Suprapubic skin (tissue), 4 donors: ENCODE measurements around the gene SYCE3. TPM values are rescaled to one million over a fixed set of nuclear protein-coding genes. Genes with fewer than 3 reads are reported as not detected.
"Not testable (repeated sequence)": the region's sequence is repeated elsewhere in the genome, so short reads cannot be mapped to it uniquely, and the experiment has no call there.

Experiments
- DNase-seq, 2 donors: peaks; one replicate each; pipeline ENCODE4 v3.0.0-alpha.2; 2019; ENCODE audit warnings: low spot score in 2 of 2
- H3K27ac ChIP-seq: fragments of 200-600 bp; sonication (generic); one replicate; pipeline ENCODE4 v1.5.1; 2019
- H3K27me3 ChIP-seq: fragments of 200-600 bp; sonication (generic); one replicate; pipeline ENCODE4 v1.5.1; 2019
- H3K36me3 ChIP-seq: fragments of 200-600 bp; sonication (generic); one replicate; pipeline ENCODE4 v1.5.1; 2019
- H3K4me1 ChIP-seq: fragments of 200-600 bp; sonication (generic); one replicate; pipeline ENCODE4 v1.5.1; 2019
- H3K4me3 ChIP-seq: fragments of 200-600 bp; sonication (generic); one replicate; pipeline ENCODE4 v1.5.1; 2019; ENCODE audit warnings: mild to moderate bottlenecking
- H3K9me3 ChIP-seq: fragments of 200-600 bp; sonication (generic); one replicate; pipeline ENCODE4 v1.5.1; 2019
- EP300 ChIP-seq: sonication (generic); formaldehyde crosslinking; IDR thresholded peaks from one replicate; pipeline ENCODE4 v1.6.1; 2017; ENCODE audit warnings: antibody characterized with exemption
- POLR2A ChIP-seq, 2 donors: fragments of 450-650 bp; IDR thresholded peaks; one replicate each; pipeline ENCODE4 v1.6.1; 2017; ENCODE audit warnings: antibody characterized with exemption in 2 of 2, mild to moderate bottlenecking in 2 of 2, moderate library complexity in 2 of 2
- POLR2AphosphoS5 ChIP-seq, 3 donors: sonication (generic); formaldehyde crosslinking; IDR thresholded peaks; one replicate each; pipeline ENCODE4 v1.6.1; 2017; ENCODE audit warnings: antibody characterized with exemption in 3 of 3
- WGBS: methylation state at CpG from one replicate; pipeline ENCODE4 v1.1.5; 2018; 5-methylcytosine and 5-hydroxymethylcytosine counted together
- total RNA-seq, 4 donors: library from RNA; depleted of rRNA; stranded (reverse); fragments of >200 nt; gene quantifications; one replicate each; pipeline ENCODE4 v1.1.0, GENCODE V29; 2016
- TF ChIP-seq, protein P1 (sequence below), 2 donors: fragments of 200-600 bp in 1 of 2; fragments of 450-650 bp in 1 of 2; sonication (generic) in 1 of 2; IDR thresholded peaks; one replicate each; pipeline ENCODE4 v1.5.1; 2016 to 2019; ENCODE audit warnings: antibody characterized with exemption in 2 of 2, mild to moderate bottlenecking in 1 of 2, moderate library complexity in 1 of 2

Gene SYCE3
- total RNA-seq, 4 donors from 2014 or later, result not detected

DNA sequence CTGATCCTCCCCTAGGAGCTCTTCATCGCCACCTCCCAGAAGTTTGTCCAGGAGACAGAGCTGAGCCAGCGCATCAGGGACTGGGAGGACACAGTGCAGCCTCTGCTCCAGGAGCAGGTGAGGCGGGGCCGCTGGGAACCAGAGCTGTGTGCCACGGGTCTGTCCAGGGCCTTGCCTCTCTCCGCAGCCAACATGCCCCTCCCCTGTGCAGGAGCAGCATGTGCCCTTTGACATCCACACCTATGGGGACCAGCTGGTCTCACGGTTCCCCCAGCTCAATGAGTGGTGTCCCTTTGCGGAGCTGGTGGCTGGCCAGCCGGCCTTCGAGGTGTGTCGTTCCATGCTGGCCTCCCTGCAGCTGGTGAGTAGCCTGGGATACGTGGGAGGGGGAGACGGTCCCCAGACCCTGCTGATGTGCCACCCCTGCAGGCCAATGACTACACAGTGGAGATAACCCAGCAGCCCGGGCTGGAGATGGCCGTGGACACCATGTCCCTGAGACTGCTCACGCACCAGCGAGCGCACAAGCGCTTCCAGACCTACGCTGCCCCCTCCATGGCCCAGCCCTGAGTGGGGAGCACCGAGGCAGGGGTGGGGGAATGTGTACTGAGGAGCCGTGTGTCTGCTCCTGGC is 39.8 kb downstream of the SYCE3 start:
- 95% methylated on average over 10 of the region's 22 CpGs for WGBS
- H3K36me3 ChIP-seq, result peaks cover 61% of the 10 kb centered on the region
- no peaks in the 10 kb centered on the region for H3K27me3 ChIP-seq
- no peak overlapping the region for H3K27ac ChIP-seq
- peaks cover 39% of the 10 kb centered on the region for H3K4me1 ChIP-seq
- TF ChIP-seq POLR2AphosphoS5 (IDR thresholded peaks at IDR 0.05) (no peak), EP300 (no peak), POLR2A (IDR thresholded peaks at IDR 0.05) (no peak)
- TF ChIP-seq, protein P1, sequence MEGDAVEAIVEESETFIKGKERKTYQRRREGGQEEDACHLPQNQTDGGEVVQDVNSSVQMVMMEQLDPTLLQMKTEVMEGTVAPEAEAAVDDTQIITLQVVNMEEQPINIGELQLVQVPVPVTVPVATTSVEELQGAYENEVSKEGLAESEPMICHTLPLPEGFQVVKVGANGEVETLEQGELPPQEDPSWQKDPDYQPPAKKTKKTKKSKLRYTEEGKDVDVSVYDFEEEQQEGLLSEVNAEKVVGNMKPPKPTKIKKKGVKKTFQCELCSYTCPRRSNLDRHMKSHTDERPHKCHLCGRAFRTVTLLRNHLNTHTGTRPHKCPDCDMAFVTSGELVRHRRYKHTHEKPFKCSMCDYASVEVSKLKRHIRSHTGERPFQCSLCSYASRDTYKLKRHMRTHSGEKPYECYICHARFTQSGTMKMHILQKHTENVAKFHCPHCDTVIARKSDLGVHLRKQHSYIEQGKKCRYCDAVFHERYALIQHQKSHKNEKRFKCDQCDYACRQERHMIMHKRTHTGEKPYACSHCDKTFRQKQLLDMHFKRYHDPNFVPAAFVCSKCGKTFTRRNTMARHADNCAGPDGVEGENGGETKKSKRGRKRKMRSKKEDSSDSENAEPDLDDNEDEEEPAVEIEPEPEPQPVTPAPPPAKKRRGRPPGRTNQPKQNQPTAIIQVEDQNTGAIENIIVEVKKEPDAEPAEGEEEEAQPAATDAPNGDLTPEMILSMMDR (IDR thresholded peaks at IDR 0.05), result no peak
- no peak for DNase-seq
- H3K9me3 ChIP-seq, result no peaks in the 10 kb centered on the region
- H3K4me3 ChIP-seq, result no peak overlapping the region

DNA sequence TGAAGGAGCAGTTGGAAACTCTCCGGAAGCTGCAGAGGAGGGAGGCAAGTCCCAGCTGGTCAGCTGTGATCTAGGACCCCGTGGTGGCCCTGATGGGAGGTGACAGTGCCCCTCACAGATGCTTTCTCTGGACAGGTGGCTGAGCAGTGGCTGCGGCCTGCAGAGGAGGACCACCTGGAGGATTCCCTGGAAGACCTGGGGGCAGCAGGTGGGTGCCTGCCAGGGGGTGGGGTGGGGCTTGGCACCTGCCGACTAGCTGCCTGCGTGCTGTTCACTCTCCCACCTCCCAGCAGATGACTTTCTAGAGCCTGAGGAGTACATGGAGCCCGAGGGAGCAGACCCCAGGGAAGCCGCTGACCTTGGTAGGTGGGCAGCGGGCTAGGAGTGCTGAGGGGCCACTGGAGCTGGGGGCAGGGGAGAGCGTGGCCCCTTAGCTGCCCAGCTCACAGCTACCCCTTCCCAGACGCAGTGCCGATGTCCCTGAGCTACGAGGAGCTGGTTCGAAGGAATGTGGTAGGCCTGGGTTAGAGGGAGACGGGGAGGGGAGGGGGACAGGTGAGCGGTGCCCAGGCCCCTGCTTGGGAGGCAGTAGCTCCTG is 40.4 kb downstream of the SYCE3 start:
- peaks cover 37% of the 10 kb centered on the region for H3K4me1 ChIP-seq
- peaks cover 68% of the 10 kb centered on the region for H3K36me3 ChIP-seq
- H3K9me3 ChIP-seq, result no peaks in the 10 kb centered on the region
- no peak overlapping the region for H3K27ac ChIP-seq
- TF ChIP-seq POLR2A (IDR thresholded peaks at IDR 0.05), result no peak
- no peak for TF ChIP-seq EP300
- TF ChIP-seq, protein P1 (IDR thresholded peaks at IDR 0.05), result no peak
- no peak for TF ChIP-seq POLR2AphosphoS5 (IDR thresholded peaks at IDR 0.05)
- 86% methylated on average over 8 of the region's 15 CpGs for WGBS
- H3K27me3 ChIP-seq, result no peaks in the 10 kb centered on the region
- H3K4me3 ChIP-seq, result no peak overlapping the region
- DNase-seq, result no peak

- Histone ChIP-seq H3K36me3 (peaks cover 74% of the 10 kb centered on the region), H3K4me1 (peaks cover 32% of the 10 kb centered on the region), H3K9me3 (no peaks in the 10 kb centered on the region), H3K27me3 (no peaks in the 10 kb centered on the region), H3K4me3 (no peak overlapping the region), H3K27ac (no peak overlapping the region)
- TF ChIP-seq POLR2AphosphoS5 (IDR thresholded peaks at IDR 0.05), result no peak
- TF ChIP-seq POLR2A (IDR thresholded peaks at IDR 0.05), result no peak
- TF ChIP-seq, protein P1 (IDR thresholded peaks at IDR 0.05), result no peak
- TF ChIP-seq EP300, result no peak
- no peak for DNase-seq
- WGBS, result 90% methylated on average over 2 of the region's 10 CpGs
These were observed 41.0 kb downstream of the SYCE3 start for GRCh38 chr22:50521710-50522109.

- no peak overlapping the region for H3K4me3 ChIP-seq
- TF ChIP-seq POLR2A (IDR thresholded peaks at IDR 0.05) (no peak), EP300 (no peak), POLR2AphosphoS5 (IDR thresholded peaks at IDR 0.05) (no peak)
- TF ChIP-seq, protein P1 (IDR thresholded peaks at IDR 0.05), result no peak
- H3K9me3 ChIP-seq, result no peaks in the 10 kb centered on the region
- H3K36me3 ChIP-seq, result peaks cover 79% of the 10 kb centered on the region
- no peak for DNase-seq
- H3K27ac ChIP-seq, result no peak overlapping the region
- no peaks in the 10 kb centered on the region for H3K27me3 ChIP-seq
- H3K4me1 ChIP-seq, result peaks cover 30% of the 10 kb centered on the region
- WGBS, result 95% methylated on average over 9 of the region's 13 CpGs
These were observed 41.8 kb downstream of the SYCE3 start for GRCh38 chr22:50520826-50521453.

DNA sequence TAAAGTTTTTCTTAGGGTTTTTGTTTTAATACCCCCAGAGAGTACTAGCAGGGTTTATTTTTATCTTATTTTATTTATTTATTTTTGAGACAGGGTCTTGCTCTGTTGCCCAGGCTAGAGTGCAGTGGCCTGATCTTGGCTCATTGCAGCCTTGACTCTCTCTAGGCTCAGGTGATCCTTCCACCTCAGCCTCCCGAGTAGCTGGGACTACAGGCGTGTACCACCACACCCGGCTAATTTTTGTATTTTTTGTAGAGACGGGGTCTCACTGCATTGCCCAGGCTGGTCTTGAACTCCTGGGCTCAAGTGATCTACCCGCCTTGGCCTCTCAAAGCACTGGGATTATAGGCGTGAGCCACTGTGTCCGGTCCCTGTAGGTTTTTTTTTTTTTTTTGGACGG is 42.5 kb downstream of the SYCE3 start:
- not testable (repeated sequence) for H3K4me3 ChIP-seq, DNase-seq, H3K27ac ChIP-seq, H3K27me3 ChIP-seq, H3K9me3 ChIP-seq
- H3K36me3 ChIP-seq, result peaks cover 79% of the 10 kb centered on the region
- H3K4me1 ChIP-seq, result peaks cover 28% of the 10 kb centered on the region
- WGBS, result 97% methylated on average over 8 of the region's 8 CpGs
